ENCODE results near the gene SUMO3. TPM values are rescaled to one million over a fixed set of nuclear protein-coding genes. Genes with fewer than 3 reads are reported as not detected.

The SUMO3 gene
- total RNA-seq, 1 donor from 2014 or later = 66.0 TPM

GRCh38 chr21:44766014-44766817 is 51.6 kb downstream of the SUMO3 start:
- peak; percentile 70 for DNase-seq (ENCODE audit: low spot score)
- intact Hi-C loops (cut with DNase I) = no loop called here

- intact Hi-C loops (cut with DNase I) = no loop called here
- DNase-seq (ENCODE audit: low spot score) = peak; percentile 67
These were observed 52.4 kb downstream of the SUMO3 start for GRCh38 chr21:44765231-44766013.

DNA sequence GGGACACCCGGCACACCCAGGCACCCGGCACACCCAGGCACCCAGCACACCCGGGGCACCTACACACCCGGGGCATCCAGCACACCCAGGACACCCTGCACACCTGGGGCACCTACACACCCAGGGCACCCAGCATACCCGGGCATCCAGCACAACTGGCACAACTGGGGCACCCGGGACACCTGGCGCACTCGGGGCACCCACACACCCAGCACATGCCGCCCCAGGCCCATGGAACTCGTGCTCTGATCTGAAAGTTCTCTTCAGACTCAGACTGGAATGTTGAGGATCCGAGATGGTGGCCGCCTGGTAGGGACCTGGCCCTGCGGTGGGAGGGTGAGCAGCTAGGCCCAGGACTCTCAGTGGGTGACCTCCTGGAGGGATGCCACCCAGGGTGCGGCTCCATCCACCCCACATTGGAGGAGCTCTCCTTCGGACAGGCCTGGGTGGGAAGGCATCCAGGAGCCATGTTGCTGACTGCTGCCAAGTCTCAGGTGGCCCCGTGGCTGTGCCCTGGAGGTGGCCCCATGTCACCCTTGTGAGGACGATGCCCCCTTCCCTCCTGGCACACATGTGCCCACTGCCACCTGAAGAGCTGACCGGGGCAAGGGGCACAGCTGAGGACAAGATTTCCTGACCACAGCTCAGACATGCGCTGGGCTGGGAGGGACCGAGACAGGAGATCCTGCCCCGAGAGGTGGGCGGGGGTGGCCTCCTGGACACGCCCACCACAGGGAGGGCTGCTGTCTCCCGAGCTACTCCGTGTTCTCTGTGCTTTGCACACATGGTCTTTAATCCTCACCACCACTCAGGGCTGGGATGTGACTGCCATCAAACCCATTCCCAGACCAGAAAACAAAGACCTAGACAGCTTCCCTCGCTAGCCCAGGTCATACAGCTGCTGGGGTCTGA is 53.3 kb downstream of the SUMO3 start:
- intact Hi-C loops (cut with DNase I) = no loop called here
- peak; percentile 69 for DNase-seq (ENCODE audit: low spot score)

DNA sequence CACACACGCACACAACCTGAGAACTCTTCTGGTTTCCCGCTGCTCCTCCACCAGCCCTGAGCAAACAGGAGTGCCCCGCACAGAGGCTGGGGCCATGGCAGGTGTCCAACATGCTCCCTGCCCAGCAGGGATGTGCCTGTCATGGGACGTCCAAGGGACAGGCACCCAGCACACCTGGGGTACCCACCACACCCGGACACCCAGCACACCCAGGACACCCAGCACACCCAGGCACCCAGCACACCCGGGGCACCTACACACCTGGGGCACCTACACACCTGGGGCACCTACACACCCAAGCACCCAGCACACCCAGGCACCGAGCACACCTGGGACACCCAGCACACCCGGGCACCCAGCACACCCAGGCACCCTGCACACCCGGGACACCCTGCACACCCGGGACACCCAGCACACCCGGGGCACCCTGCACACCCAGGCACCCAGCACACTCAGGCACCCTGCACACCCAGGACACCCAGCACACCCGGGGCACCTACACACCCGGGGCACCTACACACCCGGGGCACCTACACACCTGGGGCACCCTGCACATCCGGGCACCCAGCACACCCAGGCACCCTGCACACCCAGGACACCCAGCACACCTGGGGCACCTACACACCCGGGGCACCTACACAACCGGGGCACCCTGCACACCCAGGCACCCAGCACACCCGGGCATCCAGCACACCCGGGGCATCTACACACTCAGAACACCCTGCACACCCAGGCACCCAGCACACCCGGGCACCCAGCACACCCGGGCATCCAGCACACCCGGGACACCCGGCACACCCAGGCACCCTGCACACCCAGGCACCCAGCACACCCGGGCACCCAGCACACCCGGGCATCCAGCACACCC is 54.2 kb downstream of the SUMO3 start:
- DNase-seq (ENCODE audit: low spot score) = peak; percentile 63
- intact Hi-C loops (cut with DNase I) = no loop called here

- intact Hi-C loops (cut with DNase I) = no loop called here
- peak; percentile 27 for DNase-seq (ENCODE audit: low spot score)
These were observed 54.8 kb downstream of the SUMO3 start for GRCh38 chr21:44763050-44763378.

DNA sequence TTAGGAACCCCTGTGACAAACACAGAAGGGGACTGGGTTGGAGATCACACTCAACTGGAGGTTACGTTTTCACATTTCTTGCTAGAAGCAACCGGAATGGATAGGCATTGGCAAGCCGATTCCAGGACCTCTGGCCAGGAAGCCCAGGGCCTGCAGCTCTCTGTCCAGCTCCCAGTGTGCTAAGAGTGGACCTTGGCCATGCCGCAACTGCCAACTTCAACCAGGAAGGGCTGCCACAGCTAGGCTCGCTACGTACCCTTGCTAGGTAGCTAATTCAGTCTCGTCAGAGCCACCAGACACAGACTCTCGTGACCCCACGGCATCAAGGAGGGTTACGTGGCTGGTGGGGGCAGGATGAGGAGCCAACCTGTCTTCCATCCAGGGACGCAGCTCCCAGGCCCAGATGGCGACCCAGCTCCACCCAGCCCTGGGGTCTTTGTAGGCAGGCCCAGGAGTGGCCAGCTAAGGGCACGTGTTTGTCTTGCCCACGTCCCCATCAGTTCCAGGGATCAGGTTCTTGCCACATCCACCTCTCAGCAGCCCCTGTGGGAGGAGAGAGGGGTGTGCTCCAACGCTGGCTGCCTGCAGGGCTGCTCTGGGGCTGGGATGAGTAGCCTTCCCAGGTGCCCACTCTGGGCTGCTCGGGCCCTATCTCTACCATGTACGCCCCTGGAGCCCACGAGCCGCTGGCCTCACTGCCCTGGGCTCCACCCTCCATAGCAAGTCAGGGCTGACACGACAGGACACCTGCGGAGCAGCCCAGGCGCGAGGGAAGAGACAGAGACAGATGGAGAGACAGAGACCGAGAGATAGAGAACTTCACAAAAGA is 55.4 kb downstream of the SUMO3 start:
- intact Hi-C loops (cut with DNase I) = no loop called here
- DNase-seq (ENCODE audit: low spot score) = peak; percentile 71

- intact Hi-C loops (cut with DNase I) = no loop called here
- peak; percentile 36 for DNase-seq (ENCODE audit: low spot score)
These were observed 56.1 kb downstream of the SUMO3 start for GRCh38 chr21:44761747-44762208.

- intact Hi-C loops (cut with DNase I) = no loop called here
- no peak for DNase-seq (ENCODE audit: low spot score)
These were observed 56.7 kb downstream of the SUMO3 start for GRCh38 chr21:44761011-44761729.

DNA sequence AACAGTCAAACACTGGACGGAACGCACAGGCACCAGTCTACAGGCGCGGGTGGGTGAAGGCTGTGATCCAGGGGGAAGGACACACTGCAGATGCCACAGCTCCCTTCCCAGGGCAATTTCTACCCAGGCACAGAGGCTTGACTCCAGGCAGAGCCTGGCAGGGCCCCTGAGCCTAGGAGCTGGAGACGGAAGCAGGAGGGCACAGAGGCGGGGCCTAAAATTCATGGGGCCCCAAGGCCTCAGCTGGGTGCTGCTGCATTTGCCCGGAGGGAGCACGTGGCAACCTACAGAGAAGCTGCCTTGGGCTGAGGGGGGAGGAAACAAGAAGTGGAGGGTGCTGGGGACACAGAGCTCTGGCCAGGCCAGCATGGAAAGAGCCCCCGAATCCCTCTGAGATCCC is 57.5 kb downstream of the SUMO3 start:
- intact Hi-C loops (cut with DNase I) = no loop called here
- peak; percentile 73 for DNase-seq (ENCODE audit: low spot score)

DNA sequence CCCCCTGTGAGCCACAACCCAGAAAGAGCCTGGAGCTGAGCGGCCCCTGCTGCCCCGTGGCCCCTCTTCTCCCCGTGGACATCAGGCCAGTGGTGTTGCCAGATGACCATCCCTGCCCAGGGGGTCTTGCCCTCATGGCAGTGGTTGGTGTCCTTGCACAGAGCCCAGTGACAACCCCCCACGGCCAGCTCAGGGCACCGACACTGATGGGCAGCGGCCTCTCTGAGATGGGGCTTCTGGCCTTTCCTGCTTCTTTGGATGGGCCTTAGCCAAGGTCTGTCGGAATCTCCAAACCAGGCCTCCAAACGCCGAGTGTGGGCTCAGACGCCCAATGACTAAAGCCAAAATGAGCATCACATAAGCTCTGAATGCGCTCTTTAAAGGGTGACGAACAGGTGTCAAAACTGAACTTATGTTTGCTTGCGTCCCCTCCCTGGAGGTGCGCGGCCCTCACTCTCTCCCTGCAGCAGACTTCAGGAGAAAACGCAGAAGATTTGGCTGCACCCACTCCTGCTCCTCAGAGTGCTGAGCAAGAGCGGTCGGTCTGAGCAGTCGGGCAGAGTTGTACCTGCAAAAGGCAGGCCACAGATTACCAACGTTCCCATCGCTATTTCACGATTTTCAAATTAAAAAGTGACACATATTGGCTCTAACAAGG is 58.1 kb downstream of the SUMO3 start:
- DNase-seq (ENCODE audit: low spot score) = peak; percentile 60
- intact Hi-C loops (cut with DNase I) = no loop called here

DNA sequence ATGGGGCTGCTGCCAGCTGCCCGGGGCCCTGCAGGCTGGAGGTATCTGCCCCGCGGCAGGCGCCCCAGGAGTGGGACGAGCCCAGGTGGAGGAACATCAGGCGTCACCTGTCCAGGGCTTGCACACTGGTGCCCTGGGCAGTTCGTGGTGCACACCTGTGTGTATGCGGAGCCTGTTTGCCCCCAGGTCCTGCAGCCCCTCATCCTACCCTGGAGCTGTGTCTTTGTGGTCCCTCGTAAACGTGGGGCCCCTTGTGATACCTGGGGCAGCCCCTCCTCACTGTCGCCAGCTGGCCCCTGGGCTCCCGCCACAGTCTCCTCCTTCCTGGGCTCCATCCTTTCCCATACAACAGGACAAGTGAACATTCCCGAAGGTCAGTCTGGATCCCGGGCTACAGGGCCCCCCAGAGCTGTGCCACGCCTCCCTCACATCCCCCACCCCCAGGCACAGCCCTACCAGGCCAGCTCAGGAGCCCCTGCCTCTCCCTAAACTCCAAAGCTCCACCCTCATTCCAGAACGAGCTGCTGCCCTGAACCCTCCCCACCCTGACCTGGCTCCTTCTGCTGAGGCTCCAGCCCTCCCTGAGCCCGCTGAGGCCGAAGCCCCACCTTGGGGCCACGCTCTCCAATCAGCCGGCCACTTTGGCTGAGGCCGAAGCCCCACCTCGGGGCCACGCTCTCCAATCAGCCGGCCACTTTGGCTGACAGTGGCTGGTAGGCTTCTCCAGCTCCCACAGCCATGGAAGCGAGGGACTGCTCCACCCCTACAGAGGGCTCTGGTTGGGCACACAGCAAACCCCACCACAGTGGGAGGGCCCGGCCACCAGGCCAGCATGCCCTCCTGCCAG is 58.9 kb downstream of the SUMO3 start:
- intact Hi-C loops (cut with DNase I) = no loop called here
- DNase-seq (ENCODE audit: low spot score) = peak; percentile 60

GRCh38 chr21:44758141-44758561 is 59.7 kb downstream of the SUMO3 start:
- DNase-seq (ENCODE audit: low spot score) = peak; percentile 70
- intact Hi-C loops (cut with DNase I) = no loop called here

- intact Hi-C loops (cut with DNase I) = no loop called here
- peak; percentile 27 for DNase-seq (ENCODE audit: low spot score)
These were observed 60.1 kb downstream of the SUMO3 start for GRCh38 chr21:44757731-44758130.

DNA sequence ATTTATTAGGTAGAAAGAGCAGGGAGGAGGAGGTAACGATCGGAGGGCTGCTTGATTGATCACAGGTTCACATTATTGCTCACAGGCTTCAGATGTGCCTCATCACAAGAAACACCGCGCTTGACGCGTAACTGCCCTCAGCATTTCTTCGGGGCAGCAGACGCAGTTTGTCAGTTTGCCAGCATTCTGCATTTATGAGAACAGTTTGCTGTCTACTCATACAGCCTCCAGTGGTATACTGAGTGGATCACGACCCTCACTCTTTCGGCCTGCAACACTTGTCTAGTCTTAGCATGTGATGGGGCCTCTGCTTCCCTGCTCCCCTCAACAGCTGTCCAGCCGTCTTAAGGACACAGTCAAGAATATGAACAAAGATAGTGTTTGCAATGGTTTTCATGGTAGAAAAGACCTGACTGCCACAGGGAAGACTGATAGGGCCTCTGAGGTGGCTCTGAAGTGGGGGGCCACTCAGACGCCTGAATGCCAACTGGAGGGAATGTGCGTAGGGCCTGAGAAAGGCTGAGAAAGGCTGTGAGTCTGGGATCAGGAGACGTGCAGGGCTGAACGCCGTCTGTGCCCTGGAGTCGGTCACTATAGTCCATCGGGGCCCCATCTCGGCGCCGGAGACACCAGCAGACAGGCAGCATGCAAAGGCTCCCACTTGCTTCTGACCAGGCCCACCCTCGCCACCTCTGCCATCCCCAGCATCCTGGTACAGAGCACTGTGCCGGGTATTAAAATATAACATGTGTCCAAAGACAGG is 61.3 kb downstream of the SUMO3 start:
- intact Hi-C loops (cut with DNase I) = no loop called here
- DNase-seq (ENCODE audit: low spot score) = no peak

Data from cardiac septum (tissue), 1 donor.